Dermis blood vessel endothelial cell (primary cell): ENCODE results near the gene CTNNA1. TPM values are rescaled to one million over a fixed set of nuclear protein-coding genes. Genes with fewer than 3 reads are reported as not detected.

Experiments used
- DNase-seq: peaks from one replicate; pipeline ENCODE4 v3.0.0; 2010
- total RNA-seq: library from RNA; depleted of rRNA; stranded (reverse); fragments of >200 nt; gene quantifications from 2 replicates; pipeline ENCODE4 v1.2.3, GENCODE V29; 2014

CTNNA1 gene
- total RNA-seq, 1 donor from 2014 or later: 643 TPM

DNA sequence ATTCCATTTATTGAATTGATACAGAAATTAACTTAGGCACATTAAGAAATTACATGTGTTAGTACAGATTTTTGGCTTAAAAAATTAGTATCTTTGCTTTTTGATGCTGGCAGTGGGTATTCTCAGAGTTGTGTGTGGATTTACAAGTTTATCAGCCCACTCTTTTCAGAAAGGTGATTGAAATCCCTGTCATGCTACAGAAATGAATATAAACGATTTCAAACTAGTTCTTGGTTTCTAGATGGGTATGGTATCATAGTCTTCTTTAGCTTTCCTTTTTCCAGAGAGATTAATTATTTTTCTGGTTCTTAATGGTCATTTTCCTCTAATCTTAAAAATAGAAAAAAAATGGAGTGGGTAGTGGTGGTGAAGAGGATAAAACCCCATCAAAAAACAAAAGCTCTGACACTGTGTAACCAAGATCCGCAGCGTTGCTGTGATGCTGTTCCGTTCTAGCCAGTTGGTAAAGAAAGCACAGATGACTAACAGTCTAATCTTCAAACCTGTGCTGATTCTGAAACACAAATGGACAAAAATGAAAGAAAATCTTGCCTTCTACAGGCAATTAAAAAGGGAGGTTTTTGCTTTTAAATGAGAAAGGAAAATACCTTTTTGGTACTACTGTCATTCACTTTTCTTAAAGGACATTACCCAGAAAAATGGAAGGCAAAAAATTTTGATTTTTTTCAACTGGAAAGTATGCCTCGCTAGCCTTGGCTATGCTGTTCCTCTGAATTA lies 116.7 kb downstream of the CTNNA1 start:
- peak; percentile 57 for DNase-seq

- DNase-seq: no peak
Observed at GRCh38 chr5:138870611-138871010, 117.4 kb downstream of the CTNNA1 start.

DNA sequence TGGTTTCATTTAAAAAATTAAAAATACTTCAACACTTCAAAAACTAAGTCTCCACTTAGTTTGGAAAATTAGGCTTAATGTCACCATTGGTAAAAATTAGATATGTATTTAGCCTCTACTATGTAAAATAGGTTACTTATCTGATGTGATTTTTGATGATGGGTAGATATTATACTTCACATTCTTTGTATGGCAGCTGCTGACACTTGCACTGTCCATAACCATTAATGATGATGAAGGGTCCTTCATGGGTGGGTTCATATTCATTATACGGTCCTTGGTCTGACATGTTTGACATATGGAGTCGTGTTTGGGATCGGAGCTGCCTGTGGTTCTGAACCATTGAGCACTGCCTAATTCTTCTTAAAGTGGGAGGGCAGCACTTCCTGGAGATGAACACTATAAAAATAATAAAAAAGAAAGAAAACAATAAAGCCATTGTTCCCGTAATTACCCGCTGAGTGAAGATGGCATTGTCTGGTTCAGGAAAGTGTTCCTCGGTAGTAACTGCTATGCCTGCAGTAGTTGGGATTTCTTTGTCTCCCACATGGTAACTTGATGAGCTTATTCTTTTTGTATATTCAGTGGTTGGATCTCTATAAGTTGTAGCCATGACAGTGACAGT lies 119.7 kb downstream of the CTNNA1 start:
- DNase-seq: peak; percentile 65

DNA sequence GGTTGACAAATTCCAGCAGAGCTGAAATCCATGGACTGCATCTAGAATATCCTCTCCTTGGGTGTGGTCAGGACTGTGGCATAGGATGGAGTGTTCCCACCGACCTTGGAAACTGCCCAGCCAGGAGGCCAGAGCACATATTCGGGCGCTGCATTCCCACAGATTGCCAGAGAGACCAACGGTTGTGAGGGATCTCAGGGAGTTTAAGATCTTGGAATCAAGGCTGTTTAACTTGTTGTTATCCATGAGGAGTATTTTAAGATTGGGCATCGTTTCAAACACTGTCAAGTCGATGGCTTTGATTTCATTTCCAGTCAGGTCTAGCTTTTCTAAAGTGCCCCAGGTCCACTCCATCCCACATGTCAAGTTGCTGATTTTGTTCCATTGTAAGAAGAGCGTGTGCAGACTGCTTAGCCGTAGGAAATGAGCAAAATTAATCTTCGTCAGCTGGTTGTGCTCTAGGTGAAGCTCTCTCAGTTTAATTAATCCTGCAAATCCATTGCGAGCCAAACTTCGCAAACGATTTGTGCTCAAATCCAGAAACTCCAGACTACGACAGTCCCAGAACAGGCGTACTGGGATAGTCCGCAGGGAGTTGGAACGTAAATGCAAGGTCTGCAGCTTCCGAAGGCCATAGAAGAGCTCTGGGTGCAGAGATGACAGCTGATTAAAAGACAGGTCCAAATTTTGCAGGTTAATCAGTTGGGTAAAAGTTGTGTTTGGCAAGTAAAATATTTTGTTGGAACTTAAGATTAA lies 120.4 kb downstream of the CTNNA1 start:
- no peak for DNase-seq

DNA sequence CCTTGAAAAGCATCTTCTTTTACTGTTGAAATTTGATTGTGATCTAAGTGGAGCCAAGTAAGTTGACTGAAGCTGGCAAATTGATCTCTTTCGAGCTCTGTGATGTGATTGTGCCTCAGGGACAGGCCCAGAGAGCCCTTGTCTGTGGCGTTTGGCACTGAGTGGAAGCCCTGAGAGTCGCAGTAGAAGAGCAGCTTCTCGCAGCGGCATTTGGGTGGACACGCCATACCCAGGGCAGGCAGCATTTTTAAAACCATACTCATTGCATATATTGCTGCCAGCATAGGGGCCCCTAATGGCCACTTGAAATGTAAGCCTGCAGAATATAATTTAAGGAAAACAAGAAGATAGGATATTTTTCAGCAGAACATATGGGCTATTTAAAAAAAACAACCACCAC lies 121.0 kb downstream of the CTNNA1 start:
- no peak for DNase-seq

DNA sequence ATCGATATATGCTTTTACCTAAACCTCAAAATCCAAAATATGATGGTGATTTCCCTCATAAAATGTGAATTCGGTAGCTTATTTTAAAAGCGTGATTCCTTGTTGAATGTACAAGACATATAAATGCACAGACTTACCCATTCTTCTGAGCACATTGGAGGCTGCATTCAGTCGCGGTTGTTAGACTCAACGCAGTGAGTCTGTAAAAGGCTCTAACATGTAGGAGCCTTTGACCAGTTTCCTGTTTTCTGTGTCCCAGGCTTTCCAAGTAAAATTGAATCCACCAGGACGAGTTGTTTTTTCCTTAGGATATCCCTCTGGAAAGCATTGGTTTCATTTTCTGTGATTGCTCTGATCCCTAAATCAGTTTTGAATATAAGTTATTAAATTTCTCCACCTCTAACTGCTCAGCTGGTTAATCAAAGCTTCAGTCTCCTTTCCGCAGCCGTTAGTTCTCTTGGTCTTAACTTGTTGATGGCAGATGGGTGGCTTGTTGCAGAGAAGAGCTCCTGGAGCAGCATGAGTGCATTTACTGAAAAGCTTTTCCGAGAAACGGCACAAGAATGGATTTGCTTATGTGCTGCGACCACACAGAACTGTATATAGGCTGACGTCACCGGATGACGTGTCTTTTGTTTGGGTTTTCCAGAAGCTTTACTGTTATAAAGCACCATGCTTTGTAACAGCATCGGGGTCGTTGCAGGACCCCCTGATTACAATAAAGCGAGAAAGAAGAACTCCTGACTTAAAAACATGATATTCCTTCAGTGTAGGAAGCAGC lies 121.7 kb downstream of the CTNNA1 start, which contains the start of gene LRRTM2:
Gene LRRTM2, minus strand, starts transcription at position 565 of the 781 bp plus-strand sequence. Its CDS starts 424 bp downstream, at position 141.
- DNase-seq: peak; percentile 90

DNA sequence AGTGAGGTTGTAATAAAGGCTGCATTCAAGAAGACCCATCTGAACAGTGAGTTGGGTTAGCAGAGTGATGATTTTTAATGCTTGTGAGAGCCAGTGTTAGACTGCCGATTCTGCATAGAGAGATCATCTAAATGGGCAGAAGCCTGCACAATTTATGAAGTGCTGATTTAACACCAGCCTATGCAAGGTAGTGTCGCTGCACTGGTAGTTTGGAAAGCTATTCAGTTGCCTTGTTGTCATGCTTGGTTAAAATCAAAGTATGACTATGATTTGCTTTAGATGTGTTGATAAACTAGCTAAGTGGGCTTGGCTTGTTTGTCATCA lies 122.3 kb downstream of the CTNNA1 start:
- no peak for DNase-seq

DNA sequence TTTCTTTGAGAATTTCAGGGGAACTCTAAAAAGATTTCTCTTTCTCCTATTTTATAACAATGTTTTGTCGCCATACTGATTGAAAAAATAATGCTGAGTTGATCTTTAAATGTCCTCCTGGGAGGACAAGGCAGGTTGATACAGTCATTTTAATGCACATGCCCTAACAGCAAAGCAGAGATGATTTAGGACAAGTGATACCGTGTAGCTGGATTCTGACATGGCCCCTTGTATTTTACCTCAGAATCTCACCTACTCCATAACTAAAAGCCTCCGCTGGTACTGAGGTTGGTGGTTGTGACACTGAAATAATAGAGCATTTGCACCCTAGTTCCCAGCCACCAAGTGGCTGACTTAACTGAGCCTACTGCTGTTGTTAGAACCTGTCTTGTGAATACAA lies 122.7 kb downstream of the CTNNA1 start:
- no peak for DNase-seq

GRCh38 chr5:138876811-138877210 lies 123.6 kb downstream of the CTNNA1 start:
- DNase-seq: no peak

DNA sequence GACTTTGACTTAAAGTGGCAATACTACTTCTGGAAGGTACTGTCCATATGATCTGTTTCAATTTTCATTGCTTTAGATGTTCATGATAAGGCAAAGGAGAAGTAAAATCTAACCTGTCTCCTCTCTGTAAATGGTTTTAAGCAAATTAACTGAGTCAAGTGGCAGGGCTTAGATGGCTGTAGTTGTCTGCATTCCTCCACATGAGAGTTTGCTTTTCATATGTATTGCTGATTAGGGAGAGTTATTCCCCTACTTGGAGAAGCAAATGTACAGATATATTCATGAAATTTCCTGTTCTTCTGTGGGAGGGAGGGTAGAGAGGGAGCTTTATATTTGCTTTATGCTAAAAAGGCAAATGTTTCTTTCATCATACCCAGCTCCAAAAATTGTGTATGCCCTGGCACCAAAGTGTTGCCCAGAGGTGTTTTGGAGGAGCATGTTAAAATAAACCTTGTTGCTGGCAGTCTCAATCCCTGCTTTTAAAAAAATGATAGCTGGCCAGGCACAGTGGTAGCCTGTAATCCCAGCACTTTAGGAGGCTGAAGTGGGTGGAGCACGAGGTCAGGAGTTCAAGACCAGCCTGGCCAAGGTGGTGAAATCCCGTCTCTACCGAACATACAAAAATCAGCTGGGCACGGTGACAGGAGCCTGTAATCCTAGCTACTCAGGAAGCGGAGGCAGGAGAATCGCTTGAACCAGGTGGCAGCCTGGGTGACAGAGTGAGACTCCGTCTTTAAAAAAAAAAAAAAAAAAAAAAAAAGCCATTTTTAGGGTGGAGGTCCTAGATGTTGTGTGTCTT lies 125.4 kb downstream of the CTNNA1 start:
- no peak for DNase-seq

- DNase-seq: no peak
Observed at GRCh38 chr5:138883211-138883610, 130.0 kb downstream of the CTNNA1 start.

DNA sequence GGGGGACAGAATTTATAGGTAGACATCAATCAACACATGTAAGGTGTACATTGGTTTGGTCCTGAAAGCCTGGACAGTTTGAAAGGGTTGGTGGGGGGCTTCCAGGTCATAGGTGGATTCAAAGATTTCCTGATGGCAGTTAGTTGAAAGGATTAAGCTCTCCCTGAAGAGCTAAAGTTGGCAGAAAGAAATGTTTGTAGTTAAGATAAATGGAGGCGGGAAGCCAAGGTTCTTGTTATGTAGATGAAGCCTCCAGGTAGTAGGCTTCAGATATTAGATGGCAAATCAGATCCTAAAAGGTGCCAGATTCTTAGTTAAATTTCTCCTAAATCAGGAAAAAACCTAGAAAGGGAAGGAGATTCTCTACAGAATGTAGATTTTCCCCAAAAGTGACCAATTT lies 130.9 kb downstream of the CTNNA1 start:
- no peak for DNase-seq

GRCh38 chr5:138884554-138884953 lies 131.3 kb downstream of the CTNNA1 start:
- DNase-seq: no peak

GRCh38 chr5:138889994-138890393 lies 136.8 kb downstream of the CTNNA1 start:
- DNase-seq: no peak

- no peak for DNase-seq
Observed at GRCh38 chr5:138890644-138891043, 137.4 kb downstream of the CTNNA1 start.

DNA sequence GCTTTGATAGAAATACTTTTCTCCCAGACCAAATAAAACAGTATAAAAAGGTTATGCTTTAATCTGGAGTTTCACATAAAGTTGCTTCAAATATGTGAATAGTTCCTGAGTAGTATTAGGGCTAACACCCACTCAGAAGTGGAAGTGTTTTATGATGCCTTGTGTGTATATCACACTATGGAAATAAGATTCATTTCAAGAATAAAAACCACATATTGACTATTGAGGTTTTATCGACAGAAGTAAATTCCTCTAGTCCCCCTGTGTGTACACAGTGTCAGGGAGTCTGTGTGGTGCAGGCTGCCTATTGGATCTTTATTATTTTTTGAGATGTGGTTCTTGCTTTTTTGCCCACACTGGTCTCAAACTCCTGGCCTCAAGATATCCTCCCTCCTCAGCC lies 142.7 kb downstream of the CTNNA1 start:
- no peak for DNase-seq

DNA sequence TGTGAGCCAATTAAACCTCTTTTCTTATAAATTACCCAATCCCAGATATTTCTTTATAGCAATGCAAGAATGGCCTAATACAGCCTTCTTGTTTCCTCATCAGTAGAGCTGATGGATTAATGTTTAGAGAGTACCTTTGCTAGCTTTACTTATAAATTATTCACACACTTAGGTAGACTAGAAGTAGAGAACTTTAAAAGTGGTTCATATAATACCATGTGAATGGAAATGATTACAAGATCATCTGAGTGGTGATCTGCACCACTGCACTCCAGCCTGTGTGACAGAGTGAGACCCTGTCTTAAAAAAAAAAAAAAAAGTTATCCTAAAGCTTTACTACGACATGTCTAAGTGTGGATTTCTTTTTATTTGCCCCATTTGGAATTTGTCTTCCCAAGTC lies 145.1 kb downstream of the CTNNA1 start:
- DNase-seq: no peak

GRCh38 chr5:138898742-138899141 lies 145.5 kb downstream of the CTNNA1 start:
- no peak for DNase-seq

DNA sequence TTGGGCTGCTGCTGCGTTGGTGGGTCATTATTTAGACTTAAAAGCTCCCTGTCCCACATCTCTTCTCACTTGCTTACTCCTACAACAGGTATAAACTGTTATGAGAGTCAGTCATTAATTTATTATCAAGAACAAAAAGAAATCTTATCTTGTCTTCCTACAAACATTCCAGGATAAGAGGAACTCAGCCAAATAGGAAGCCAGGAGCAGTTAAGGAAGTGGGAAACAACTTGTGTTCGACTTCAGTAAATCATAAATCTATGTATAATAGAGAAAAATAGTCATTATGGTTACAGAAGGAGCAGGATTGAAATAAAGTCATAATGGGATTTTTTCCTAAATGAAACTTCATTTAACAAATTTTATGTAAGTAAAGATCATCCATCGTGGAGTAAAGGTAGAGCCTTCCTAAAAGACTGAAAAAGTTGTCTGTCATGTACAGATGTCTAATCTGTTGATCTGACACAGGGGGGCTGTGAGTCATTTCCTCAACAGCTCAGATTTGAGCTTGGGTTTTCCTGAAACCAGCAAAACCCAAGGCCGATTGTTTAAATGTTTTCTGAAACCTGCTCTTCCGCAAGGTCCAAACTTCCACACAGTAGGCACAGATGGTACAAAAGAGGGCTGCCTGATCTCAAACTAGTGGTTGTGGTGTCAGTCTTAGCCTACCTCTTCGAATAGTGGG lies 147.2 kb downstream of the CTNNA1 start:
- DNase-seq: peak; percentile 90

DNA sequence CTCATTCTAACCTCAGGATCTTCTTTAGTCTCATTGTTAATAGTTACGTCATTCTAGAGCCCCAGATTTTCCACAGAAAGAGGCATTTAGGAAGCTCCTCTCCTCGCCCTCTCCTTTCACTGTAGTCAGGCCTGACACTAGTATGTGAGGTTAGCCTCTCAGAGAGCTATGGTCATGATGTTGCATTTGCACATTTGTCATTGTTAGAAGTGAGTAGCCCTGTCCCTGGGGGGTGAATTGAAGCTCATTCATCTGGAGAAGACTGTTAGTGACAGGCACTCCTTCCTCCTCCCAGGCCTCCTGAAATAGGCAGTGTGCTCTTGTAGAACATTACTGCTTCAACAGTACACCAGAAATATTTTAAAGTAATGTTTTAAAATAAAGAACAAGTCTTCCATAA lies 148.5 kb downstream of the CTNNA1 start:
- peak; percentile 7 for DNase-seq

DNA sequence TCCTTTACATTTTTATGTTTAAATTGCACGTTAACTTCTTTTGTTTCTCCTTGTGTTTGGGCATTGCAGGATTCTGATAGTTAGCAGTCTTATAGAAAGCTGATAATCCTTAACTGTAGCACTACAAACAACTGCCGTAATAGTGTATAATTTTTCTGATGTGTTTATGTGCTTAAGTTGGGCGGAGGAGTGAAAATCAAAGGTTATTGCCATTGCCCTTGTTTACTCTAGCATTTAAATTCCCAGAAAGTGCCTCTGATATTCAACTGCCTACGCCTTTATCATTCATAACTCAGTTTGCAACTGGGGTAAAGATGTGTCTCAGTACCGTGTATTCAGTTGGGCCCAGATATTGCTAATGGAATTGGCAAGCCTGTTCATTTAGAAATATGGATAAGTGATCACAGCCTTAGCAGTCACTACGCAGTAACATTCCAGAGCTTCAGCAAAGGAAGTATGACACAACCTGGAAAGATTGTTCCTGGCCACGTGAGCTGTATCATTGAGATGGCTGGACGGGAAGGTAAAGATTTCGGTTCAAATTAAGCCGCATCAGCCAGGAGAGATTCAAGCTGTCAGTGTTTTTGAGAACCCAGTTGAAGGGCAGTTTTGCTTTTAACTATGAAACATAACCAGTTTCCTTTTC lies 150.0 kb downstream of the CTNNA1 start:
- DNase-seq: peak; percentile 93
